TTC549 (cell line): ENCODE measurements around the gene NCOA5.

Experiments used
- FAIRE-seq: peaks from 2 replicates; lab custom pipeline; 2012; peaks lifted over from hg19 to GRCh38; lab: Jason Lieb, UNC

The NCOA5 gene

GRCh38 chr20:46013829-46014516 is 75.8 kb downstream of the NCOA5 start:
- no peak for FAIRE-seq

GRCh38 chr20:46013322-46013828 is 76.4 kb downstream of the NCOA5 start:
- no peak for FAIRE-seq

GRCh38 chr20:46012921-46013320 is 76.8 kb downstream of the NCOA5 start:
- FAIRE-seq: no peak

GRCh38 chr20:46011631-46012482 is 77.9 kb downstream of the NCOA5 start:
- FAIRE-seq: no peak
